HEK293 (cell line): ENCODE data around the gene TMEM50B.
A peak's percentile ranks its signal among the peaks of the same experiment; 100 is the strongest.

Source experiments
- GLI2 ChIP-seq: fragments of 450-650 bp; formaldehyde crosslinking; IDR thresholded peaks from 2 replicates; pipeline ENCODE4; 2017; ENCODE audit warnings: missing biosample characterization, missing genetic modification characterization, low read depth, borderline replicate concordance
- GLI4 ChIP-seq: fragments of 450-650 bp; formaldehyde crosslinking; IDR thresholded peaks from 2 replicates; pipeline ENCODE4 v1.5.1; 2016; ENCODE audit warnings: missing biosample characterization, missing genetic modification characterization
- GLIS1 ChIP-seq: fragments of 450-650 bp; formaldehyde crosslinking; IDR thresholded peaks from 2 replicates; pipeline ENCODE4 v1.5.1; 2016; ENCODE audit warnings: missing biosample characterization, missing genetic modification characterization
- HIC1 ChIP-seq: fragments of 450-650 bp; formaldehyde crosslinking; IDR thresholded peaks from 2 replicates; pipeline ENCODE4 v1.5.1; 2016; ENCODE audit warnings: missing biosample characterization, missing genetic modification characterization
- ZBTB21 ChIP-seq: fragments of 450-650 bp; formaldehyde crosslinking; IDR thresholded peaks from 2 replicates; pipeline ENCODE4 v1.5.1; 2017; ENCODE audit warnings: missing biosample characterization, missing genetic modification characterization
- ZBTB44 ChIP-seq: fragments of 450-650 bp; IDR thresholded peaks from 2 replicates; pipeline ENCODE4 v1.5.1; 2018; ENCODE audit warnings: missing biosample characterization, mild to moderate bottlenecking, missing genetic modification characterization
- ZBTB6 ChIP-seq: fragments of 450-650 bp; formaldehyde crosslinking; IDR thresholded peaks from 2 replicates; pipeline ENCODE4 v1.5.1; 2017; ENCODE audit warnings: missing biosample characterization, missing genetic modification characterization
- ZFP37 ChIP-seq: fragments of 450-650 bp; formaldehyde crosslinking; IDR thresholded peaks from 2 replicates; pipeline ENCODE4 v1.5.1; 2016; ENCODE audit warnings: missing biosample characterization, missing genetic modification characterization
- ZNF174 ChIP-seq: fragments of 450-650 bp; formaldehyde crosslinking; IDR thresholded peaks from 2 replicates; pipeline ENCODE4 v1.5.0; 2017; ENCODE audit warnings: missing biosample characterization, mild to moderate bottlenecking, missing genetic modification characterization
- ZNF175 ChIP-seq: fragments of 450-650 bp; formaldehyde crosslinking; IDR thresholded peaks from 2 replicates; pipeline ENCODE4 v1.5.1; 2016; ENCODE audit warnings: missing biosample characterization, missing genetic modification characterization
- ZNF239 ChIP-seq: fragments of 450-650 bp; formaldehyde crosslinking; IDR thresholded peaks from 2 replicates; pipeline ENCODE4 v1.5.1; 2016; ENCODE audit warnings: missing biosample characterization, missing genetic modification characterization
- ZNF24 ChIP-seq: fragments of 450-650 bp; formaldehyde crosslinking; IDR thresholded peaks from 2 replicates; pipeline ENCODE4 v1.5.1; 2016; ENCODE audit warnings: missing biosample characterization, missing genetic modification characterization
- ZNF248 ChIP-seq: fragments of 450-650 bp; formaldehyde crosslinking; IDR thresholded peaks from 2 replicates; pipeline ENCODE4 v1.5.1; 2017; ENCODE audit warnings: missing biosample characterization, missing genetic modification characterization
- ZNF292 ChIP-seq: fragments of 450-650 bp; formaldehyde crosslinking; IDR thresholded peaks from 2 replicates; pipeline ENCODE4 v1.5.1; 2016; ENCODE audit warnings: low read depth, missing biosample characterization, missing genetic modification characterization, borderline replicate concordance
- ZNF549 ChIP-seq: fragments of 450-650 bp; IDR thresholded peaks from 2 replicates; pipeline ENCODE4 v1.5.1; 2018; ENCODE audit warnings: missing biosample characterization, missing genetic modification characterization, mild to moderate bottlenecking, inconsistent platforms, moderate library complexity
- ZNF624 ChIP-seq: fragments of 450-650 bp; formaldehyde crosslinking; IDR thresholded peaks from 2 replicates; pipeline ENCODE4 v1.5.1; 2017; ENCODE audit warnings: missing biosample characterization, missing genetic modification characterization
- ZNF629 ChIP-seq: fragments of 450-650 bp; formaldehyde crosslinking; IDR thresholded peaks from 2 replicates; pipeline ENCODE4 v1.5.1; 2017; ENCODE audit warnings: missing biosample characterization, missing genetic modification characterization
- ZNF660 ChIP-seq: fragments of 450-650 bp; IDR thresholded peaks from 2 replicates; pipeline ENCODE4 v1.5.1; 2018; ENCODE audit warnings: missing biosample characterization, mild to moderate bottlenecking, missing genetic modification characterization
- ZNF701 ChIP-seq: fragments of 450-650 bp; formaldehyde crosslinking; IDR thresholded peaks from 2 replicates; pipeline ENCODE4 v1.5.1; 2016; ENCODE audit warnings: missing biosample characterization, missing genetic modification characterization
- ZNF76 ChIP-seq: fragments of 450-650 bp; formaldehyde crosslinking; IDR thresholded peaks from 2 replicates; pipeline ENCODE4; 2016; ENCODE audit warnings: low read depth, missing biosample characterization, missing genetic modification characterization, borderline replicate concordance
- ZNF785 ChIP-seq: fragments of 450-650 bp; formaldehyde crosslinking; IDR thresholded peaks from 2 replicates; pipeline ENCODE4 v1.5.1; 2016; ENCODE audit warnings: missing biosample characterization, missing genetic modification characterization
- ZNF791 ChIP-seq: fragments of 450-650 bp; formaldehyde crosslinking; IDR thresholded peaks from 2 replicates; pipeline ENCODE4 v1.5.1; 2016; ENCODE audit warnings: missing biosample characterization, missing genetic modification characterization
- ZNF792 ChIP-seq: fragments of 450-650 bp; formaldehyde crosslinking; IDR thresholded peaks from 2 replicates; pipeline ENCODE4 v1.5.1; 2016; ENCODE audit warnings: missing biosample characterization, missing genetic modification characterization
- ZNF830 ChIP-seq: fragments of 450-650 bp; IDR thresholded peaks from 2 replicates; pipeline ENCODE4 v1.5.0; 2018; ENCODE audit warnings: missing biosample characterization, missing genetic modification characterization, low read depth, mild to moderate bottlenecking, moderate library complexity
- TF ChIP-seq, protein P1 (sequence below): fragments of 450-650 bp; formaldehyde crosslinking; IDR thresholded peaks from 2 replicates; pipeline ENCODE4 v1.5.1; 2016; ENCODE audit warnings: missing biosample characterization, missing genetic modification characterization
- TF ChIP-seq, protein P2 (sequence below): fragments of 450-650 bp; formaldehyde crosslinking; IDR thresholded peaks from 2 replicates; pipeline ENCODE4 v1.5.1; 2016; ENCODE audit warnings: missing biosample characterization, missing genetic modification characterization
- TF ChIP-seq, protein P3 (sequence below): fragments of 450-650 bp; formaldehyde crosslinking; IDR thresholded peaks from 2 replicates; pipeline ENCODE4 v1.5.1; 2016; ENCODE audit warnings: missing biosample characterization, missing genetic modification characterization

TMEM50B gene

GRCh38 chr21:33441489-33442477 is 38.0 kb downstream of the TMEM50B start (continued):
- TF ChIP-seq ZNF791 (no peak), ZBTB21 (tag by site-specific recombination) (peak; percentile 84), ZNF248 (tag by site-specific recombination) (no peak), ZNF830 (tag by site-specific recombination) (no peak), ZNF624 (no peak), ZNF24 (tag by site-specific recombination) (0 out of 2 replicates have a peak, but pooled peaks have one; percentile 9), ZNF175 (tag by site-specific recombination) (no peak), ZBTB44 (tag by site-specific recombination) (no peak), ZBTB6 (peak; percentile 73; the same call in 1 of the 2 replicates), GLIS1 (tag by site-specific recombination) (peak; percentile 44; the same call in 1 of the 2 replicates), ZNF549 (no peak), ZNF292 (tag by site-specific recombination) (peak; percentile 2; the same call in 1 of the 2 replicates), ZNF629 (tag by site-specific recombination) (peak; percentile 95), ZNF174 (tag by site-specific recombination) (no peak), ZNF660 (peak; percentile 44; the same call in 1 of the 2 replicates), ZNF76 (tag by site-specific recombination) (peak; percentile 77), GLI2 (tag by site-specific recombination) (no peak), GLI4 (no peak), ZNF792 (no peak), ZNF701 (tag by site-specific recombination) (no peak), ZFP37 (tag by site-specific recombination) (no peak), HIC1 (no peak), ZNF239 (no peak), ZNF785 (tag by site-specific recombination) (no peak)
- TF ChIP-seq, protein P1, sequence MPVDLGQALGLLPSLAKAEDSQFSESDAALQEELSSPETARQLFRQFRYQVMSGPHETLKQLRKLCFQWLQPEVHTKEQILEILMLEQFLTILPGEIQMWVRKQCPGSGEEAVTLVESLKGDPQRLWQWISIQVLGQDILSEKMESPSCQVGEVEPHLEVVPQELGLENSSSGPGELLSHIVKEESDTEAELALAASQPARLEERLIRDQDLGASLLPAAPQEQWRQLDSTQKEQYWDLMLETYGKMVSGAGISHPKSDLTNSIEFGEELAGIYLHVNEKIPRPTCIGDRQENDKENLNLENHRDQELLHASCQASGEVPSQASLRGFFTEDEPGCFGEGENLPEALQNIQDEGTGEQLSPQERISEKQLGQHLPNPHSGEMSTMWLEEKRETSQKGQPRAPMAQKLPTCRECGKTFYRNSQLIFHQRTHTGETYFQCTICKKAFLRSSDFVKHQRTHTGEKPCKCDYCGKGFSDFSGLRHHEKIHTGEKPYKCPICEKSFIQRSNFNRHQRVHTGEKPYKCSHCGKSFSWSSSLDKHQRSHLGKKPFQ = no peak
- TF ChIP-seq, protein P2, sequence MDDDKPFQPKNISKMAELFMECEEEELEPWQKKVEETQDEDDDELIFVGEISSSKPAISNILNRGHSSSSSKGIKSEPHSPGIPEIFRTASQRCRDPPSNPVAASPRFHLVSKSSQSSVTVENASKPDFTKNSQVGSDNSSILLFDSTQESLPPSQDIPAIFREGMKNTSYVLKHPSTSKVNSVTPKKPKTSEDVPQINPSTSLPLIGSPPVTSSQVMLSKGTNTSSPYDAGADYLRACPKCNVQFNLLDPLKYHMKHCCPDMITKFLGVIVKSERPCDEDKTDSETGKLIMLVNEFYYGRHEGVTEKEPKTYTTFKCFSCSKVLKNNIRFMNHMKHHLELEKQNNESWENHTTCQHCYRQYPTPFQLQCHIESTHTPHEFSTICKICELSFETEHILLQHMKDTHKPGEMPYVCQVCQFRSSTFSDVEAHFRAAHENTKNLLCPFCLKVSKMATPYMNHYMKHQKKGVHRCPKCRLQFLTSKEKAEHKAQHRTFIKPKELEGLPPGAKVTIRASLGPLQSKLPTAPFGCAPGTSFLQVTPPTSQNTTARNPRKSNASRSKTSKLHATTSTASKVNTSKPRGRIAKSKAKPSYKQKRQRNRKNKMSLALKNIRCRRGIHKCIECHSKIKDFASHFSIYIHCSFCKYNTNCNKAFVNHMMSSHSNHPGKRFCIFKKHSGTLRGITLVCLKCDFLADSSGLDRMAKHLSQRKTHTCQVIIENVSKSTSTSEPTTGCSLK (tag by site-specific recombination) = no peak
- TF ChIP-seq, protein P3, sequence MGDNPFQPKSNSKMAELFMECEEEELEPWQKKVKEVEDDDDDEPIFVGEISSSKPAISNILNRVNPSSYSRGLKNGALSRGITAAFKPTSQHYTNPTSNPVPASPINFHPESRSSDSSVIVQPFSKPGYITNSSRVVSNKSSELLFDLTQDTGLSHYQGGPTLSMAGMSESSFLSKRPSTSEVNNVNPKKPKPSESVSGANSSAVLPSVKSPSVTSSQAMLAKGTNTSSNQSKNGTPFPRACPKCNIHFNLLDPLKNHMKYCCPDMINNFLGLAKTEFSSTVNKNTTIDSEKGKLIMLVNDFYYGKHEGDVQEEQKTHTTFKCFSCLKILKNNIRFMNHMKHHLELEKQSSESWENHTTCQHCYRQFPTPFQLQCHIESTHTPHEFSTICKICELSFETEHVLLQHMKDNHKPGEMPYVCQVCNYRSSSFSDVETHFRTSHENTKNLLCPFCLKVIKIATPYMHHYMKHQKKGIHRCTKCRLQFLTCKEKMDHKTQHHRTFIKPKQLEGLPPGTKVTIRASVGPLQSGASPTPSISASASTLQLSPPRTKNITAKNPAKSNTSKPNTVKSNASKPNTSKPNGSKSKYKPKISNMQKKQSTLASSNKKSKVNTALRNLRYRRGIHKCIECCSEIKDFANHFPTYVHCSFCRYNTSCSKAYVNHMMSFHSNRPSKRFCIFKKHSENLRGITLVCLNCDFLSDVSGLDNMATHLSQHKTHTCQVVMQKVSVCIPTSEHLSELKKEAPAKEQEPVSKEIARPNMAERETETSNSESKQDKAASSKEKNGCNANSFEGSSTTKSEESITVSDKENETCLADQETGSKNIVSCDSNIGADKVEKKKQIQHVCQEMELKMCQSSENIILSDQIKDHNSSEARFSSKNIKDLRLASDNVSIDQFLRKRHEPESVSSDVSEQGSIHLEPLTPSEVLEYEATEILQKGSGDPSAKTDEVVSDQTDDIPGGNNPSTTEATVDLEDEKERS (tag by site-specific recombination) = no peak
